ENCODE measurements around the gene FRMD4A. TPM values are rescaled to one million over a fixed set of nuclear protein-coding genes. Genes with fewer than 3 reads are reported as not detected.

Gene FRMD4A
- total RNA-seq, 4 donors from 2014 or later = 4.0 to 12.7 (median 5.6) TPM

DNA sequence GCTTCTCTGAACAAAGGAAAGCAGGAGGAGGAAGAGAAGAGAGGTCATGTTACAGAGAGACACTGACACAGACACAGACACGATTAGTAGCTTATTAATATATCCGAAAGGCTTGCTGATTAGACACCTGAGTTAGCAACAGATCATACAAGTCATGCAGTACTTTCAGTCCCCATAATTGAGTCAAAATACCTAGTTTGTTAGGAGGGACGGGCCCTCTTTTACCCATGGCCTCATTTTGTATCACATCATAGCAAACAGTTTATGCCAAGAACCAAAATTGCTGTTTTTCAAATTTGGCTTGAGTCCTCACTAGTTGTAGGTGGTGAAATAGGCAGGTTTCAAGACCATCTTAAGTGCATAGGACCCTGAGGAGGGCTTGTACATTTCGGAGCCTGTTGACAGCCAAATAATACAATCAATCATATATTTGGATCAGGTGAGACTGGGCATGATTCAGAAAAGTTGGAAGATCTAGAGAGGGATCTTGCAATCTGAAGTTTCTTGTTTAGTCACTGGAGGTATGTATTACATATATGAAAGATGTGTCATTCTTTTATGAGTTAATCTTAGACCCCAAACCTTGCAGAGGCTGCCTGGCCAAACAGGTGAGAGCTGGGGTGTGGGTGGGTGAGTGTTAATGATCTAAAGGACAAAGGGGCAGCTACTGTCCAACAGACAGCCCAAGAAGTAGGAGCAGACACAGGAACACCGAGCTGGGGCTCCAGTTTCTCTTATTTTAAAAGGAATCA is 678.6 kb downstream of the FRMD4A start:
- intact Hi-C loops (cut with DNase I; ENCODE audit: low total_unique reads) = no loop called here
- H3K4me3 ChIP-seq = no peak overlapping the region
- DNase-seq = no peak
- H3K4me1 ChIP-seq = no peaks in the 10 kb centered on the region
- TF ChIP-seq, protein P1, sequence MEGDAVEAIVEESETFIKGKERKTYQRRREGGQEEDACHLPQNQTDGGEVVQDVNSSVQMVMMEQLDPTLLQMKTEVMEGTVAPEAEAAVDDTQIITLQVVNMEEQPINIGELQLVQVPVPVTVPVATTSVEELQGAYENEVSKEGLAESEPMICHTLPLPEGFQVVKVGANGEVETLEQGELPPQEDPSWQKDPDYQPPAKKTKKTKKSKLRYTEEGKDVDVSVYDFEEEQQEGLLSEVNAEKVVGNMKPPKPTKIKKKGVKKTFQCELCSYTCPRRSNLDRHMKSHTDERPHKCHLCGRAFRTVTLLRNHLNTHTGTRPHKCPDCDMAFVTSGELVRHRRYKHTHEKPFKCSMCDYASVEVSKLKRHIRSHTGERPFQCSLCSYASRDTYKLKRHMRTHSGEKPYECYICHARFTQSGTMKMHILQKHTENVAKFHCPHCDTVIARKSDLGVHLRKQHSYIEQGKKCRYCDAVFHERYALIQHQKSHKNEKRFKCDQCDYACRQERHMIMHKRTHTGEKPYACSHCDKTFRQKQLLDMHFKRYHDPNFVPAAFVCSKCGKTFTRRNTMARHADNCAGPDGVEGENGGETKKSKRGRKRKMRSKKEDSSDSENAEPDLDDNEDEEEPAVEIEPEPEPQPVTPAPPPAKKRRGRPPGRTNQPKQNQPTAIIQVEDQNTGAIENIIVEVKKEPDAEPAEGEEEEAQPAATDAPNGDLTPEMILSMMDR (IDR thresholded peaks at IDR 0.05) = no peak
- in situ Hi-C loops (cut with MboI; ENCODE audit: low pct_ligation_motif_present in 1 of 4, low pct_unique_long_range_greater_than_20kb in 1 of 4, low sequenced_read_pairs in 3 of 4) = no loop called here
- H3K27me3 ChIP-seq = no peaks in the 10 kb centered on the region
- WGBS, 2 donors (ENCODE audit: low coverage in 1 of 2) = 73 to 87% methylated on average over 3 to 5 of the region's 5 CpGs
- H3K27ac ChIP-seq = no peak overlapping the region
- H3K9me3 ChIP-seq = no peaks in the 10 kb centered on the region
- peaks cover 0 to 13% (median 5%) of the 10 kb centered on the region in 4 donors for H3K36me3 ChIP-seq

DNA sequence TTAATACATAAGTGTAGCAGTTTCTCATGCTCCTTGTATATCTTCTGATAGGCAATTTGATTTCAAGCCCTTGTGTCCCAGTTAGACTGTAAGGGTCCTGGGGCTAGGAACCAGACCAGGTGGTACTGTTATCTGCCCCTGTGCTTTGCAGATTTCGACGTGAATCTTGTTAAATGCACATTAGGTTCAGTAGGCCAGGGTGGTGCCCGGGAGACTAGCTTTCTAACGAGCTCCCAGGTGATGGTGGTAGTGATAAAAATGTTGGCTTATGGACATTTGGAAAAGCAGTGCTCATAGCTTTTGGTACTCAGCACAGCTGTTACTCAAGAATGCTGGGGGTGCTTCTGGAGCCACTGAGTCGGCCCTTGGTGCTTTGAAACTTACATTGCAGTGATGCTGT is 679.8 kb downstream of the FRMD4A start:
- WGBS, 2 donors (ENCODE audit: low coverage in 1 of 2) = 82% methylated on average over 5 of the region's 5 CpGs; no CpG with 5 or more reads in 1 of the 2 donors
- Histone ChIP-seq H3K9me3 (no peaks in the 10 kb centered on the region), H3K4me3 (no peak overlapping the region), H3K27ac (no peak overlapping the region), H3K36me3 (peaks cover 0 to 19% (median 4%) of the 10 kb centered on the region in 4 donors), H3K4me1 (no peaks in the 10 kb centered on the region), H3K27me3 (no peaks in the 10 kb centered on the region)
- intact Hi-C loops (cut with DNase I; ENCODE audit: low total_unique reads) = no loop called here
- no peak for DNase-seq
- in situ Hi-C loops (cut with MboI; ENCODE audit: low pct_ligation_motif_present in 1 of 4, low pct_unique_long_range_greater_than_20kb in 1 of 4, low sequenced_read_pairs in 3 of 4) = no loop called here
- TF ChIP-seq EP300 (IDR thresholded peaks at IDR 0.05; ENCODE audit: low read depth) (no peak), POLR2AphosphoS5 (IDR thresholded peaks at IDR 0.05) (no peak), POLR2A (IDR thresholded peaks at IDR 0.05) (no peak)
- TF ChIP-seq, protein P1 (IDR thresholded peaks at IDR 0.05) = no peak

DNA sequence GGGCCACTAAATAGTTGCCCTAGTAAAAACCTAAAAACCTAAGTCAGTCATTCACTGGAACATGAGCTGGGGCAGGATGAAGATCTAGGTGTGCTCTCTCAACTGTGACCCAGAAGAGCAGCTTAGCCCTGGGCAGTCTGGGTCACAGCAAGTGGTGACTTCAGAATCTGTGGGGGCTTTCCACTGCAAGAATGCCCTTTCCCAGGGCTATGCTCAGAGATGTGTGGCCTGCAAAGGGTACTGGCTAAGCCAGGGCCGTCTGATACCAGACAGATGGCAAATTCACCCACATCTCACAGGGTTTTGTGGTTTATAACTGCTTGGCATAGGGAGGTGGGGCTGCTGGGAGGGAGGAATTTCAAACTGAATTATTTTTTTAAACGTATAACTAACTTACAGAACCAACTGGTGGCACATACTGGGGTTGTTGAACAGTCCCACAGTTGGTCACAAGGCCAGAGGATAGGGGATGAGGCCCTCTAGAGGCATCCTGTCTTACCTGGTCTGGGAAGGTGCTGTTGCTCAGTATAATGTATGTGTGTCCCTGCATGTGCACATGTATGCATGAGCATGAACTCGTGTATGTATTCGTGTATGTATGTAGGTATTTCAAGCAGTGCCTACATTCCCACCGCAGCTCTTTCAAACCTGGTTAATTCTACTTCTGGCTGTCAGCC is 680.7 kb downstream of the FRMD4A start:
- peaks cover 0 to 19% (median 5%) of the 10 kb centered on the region in 4 donors for H3K36me3 ChIP-seq
- intact Hi-C loops (cut with DNase I; ENCODE audit: low total_unique reads) = no loop called here
- 40 to 85% methylated on average over 1 to 5 of the region's 5 CpGs for WGBS, 2 donors (ENCODE audit: low coverage in 1 of 2)

DNA sequence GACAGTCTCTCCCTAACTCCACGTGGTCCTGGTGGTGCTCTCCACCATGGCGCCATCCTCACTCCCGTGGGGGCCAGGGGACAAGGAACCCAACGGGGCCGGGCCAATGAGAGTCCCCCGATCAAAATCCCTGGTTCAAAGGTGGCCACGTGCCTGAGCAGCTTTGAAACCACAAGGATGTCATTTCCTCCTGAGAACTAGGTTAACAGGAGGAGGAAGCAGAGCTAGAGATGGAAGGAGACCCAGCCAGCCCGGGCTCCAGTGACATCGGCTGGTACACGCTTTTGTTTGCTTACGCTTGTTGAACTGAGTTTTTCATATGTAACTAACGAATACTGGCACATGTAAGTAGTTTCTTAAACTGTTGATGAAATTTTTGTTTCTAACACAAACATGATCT is 682.3 kb downstream of the FRMD4A start:
- intact Hi-C loops (cut with DNase I; ENCODE audit: low total_unique reads) = no loop called here
- Histone ChIP-seq H3K9me3 (no peaks in the 10 kb centered on the region), H3K4me1 (no peaks in the 10 kb centered on the region), H3K27me3 (no peaks in the 10 kb centered on the region), H3K36me3 (peaks cover 0 to 15% (median 6%) of the 10 kb centered on the region in 4 donors), H3K27ac (no peak overlapping the region), H3K4me3 (no peak overlapping the region)
- TF ChIP-seq, protein P1 (IDR thresholded peaks at IDR 0.05) = no peak
- TF ChIP-seq POLR2AphosphoS5 (IDR thresholded peaks at IDR 0.05) (no peak), POLR2A (IDR thresholded peaks at IDR 0.05) (no peak), EP300 (IDR thresholded peaks at IDR 0.05; ENCODE audit: low read depth) (no peak)
- 86 to 93% methylated on average over 3 to 12 of the region's 12 CpGs for WGBS, 2 donors (ENCODE audit: low coverage in 1 of 2)
- in situ Hi-C loops (cut with MboI; ENCODE audit: low pct_ligation_motif_present in 1 of 4, low pct_unique_long_range_greater_than_20kb in 1 of 4, low sequenced_read_pairs in 3 of 4) = no loop called here
- no peak for DNase-seq

More for the DNA sequence above, 680.7 kb downstream of the FRMD4A start:
- no peaks in the 10 kb centered on the region for H3K9me3 ChIP-seq
- no peak for DNase-seq
- no peaks in the 10 kb centered on the region for H3K4me1 ChIP-seq
- H3K27ac ChIP-seq = no peak overlapping the region
- no peaks in the 10 kb centered on the region for H3K27me3 ChIP-seq
- TF ChIP-seq POLR2AphosphoS5 (IDR thresholded peaks at IDR 0.05) (no peak), POLR2A (IDR thresholded peaks at IDR 0.05) (no peak), EP300 (IDR thresholded peaks at IDR 0.05; ENCODE audit: low read depth) (no peak)
- TF ChIP-seq, protein P1 (IDR thresholded peaks at IDR 0.05) = no peak
- in situ Hi-C loops (cut with MboI; ENCODE audit: low pct_ligation_motif_present in 1 of 4, low pct_unique_long_range_greater_than_20kb in 1 of 4, low sequenced_read_pairs in 3 of 4) = no loop called here
- H3K4me3 ChIP-seq = no peak overlapping the region
